SK-N-SH (cell line): ENCODE data around the gene HECW1. TPM values are rescaled to one million over a fixed set of nuclear protein-coding genes. Genes with fewer than 3 reads are reported as not detected.

Source experiments
- CTCF ChIA-PET: fragments of 300-600, 350-600 bp; formaldehyde crosslinking; extraction: SDS; loops from one replicate; lab custom pipeline; 2021; lab: Yijun Ruan, JAX
- POLR2A ChIA-PET: fragments of 350-600 bp; sonication (Branson Sonifier 250); formaldehyde crosslinking; extraction: SDS; loops from one replicate; lab custom pipeline; 2020; ENCODE audit warnings: antibody characterized with exemption, inconsistent platforms; lab: Yijun Ruan, JAX
- DNase-seq: peaks from one replicate; pipeline ENCODE4 v3.0.0; 2012
- H2AFZ ChIP-seq: fragments of 200-600 bp; sonication (generic); 2 replicates; pipeline ENCODE4 v1.8.1; 2016; ENCODE audit warnings: antibody characterized with exemption, mild to moderate bottlenecking, low read depth
- H3F3A ChIP-seq: fragments of 200-600 bp; sonication (generic); replicated peaks from 2 replicates; pipeline ENCODE3; 2016; ENCODE audit warnings: antibody characterized with exemption, mild to moderate bottlenecking; ENCODE audit not compliant: insufficient read depth
- H3K27ac ChIP-seq, 2 experiments: fragments of 200-500 bp in 1 of 2; fragments of 200-600 bp in 1 of 2; sonication (Bioruptor generic) in 1 of 2; sonication (generic), shearing (Covaris generic) in 1 of 2; 2 replicates each; pipeline versions ENCODE4 v1.5.1 to v1.6.1; 2014 to 2016; ENCODE audit warnings: low read depth in 2 of 2, inconsistent platforms in 1 of 2, low read length in 1 of 2, mild to moderate bottlenecking in 1 of 2, mixed read lengths in 1 of 2
- H3K27me3 ChIP-seq: fragments of 200-600 bp; sonication (generic), shearing (Covaris generic); 2 replicates; pipeline ENCODE4 v1.6.1; 2016; ENCODE audit warnings: mixed run types; ENCODE audit not compliant: insufficient read depth
- H3K36me3 ChIP-seq, 2 experiments: fragments of 200-500 bp in 1 of 2; fragments of 200-600 bp in 1 of 2; sonication (Bioruptor generic) in 1 of 2; sonication (generic) in 1 of 2; replicated peaks in 1 of 2; 2 replicates each; pipeline versions ENCODE3 to v1.5.1; 2014 to 2016; ENCODE audit warnings: low read length in 1 of 2, mild to moderate bottlenecking in 1 of 2; ENCODE audit not compliant: insufficient read depth in 2 of 2, control insufficient read depth in 1 of 2
- H3K4me1 ChIP-seq, 2 experiments: fragments of 200-500 bp in 1 of 2; fragments of 200-600 bp in 1 of 2; sonication (Bioruptor generic) in 1 of 2; sonication (generic), shearing (Covaris generic) in 1 of 2; 2 replicates each; pipeline versions ENCODE4 v1.5.1 to v1.6.1; 2014 to 2016; ENCODE audit warnings: low read depth in 1 of 2, low read length in 1 of 2, mixed run types in 1 of 2; ENCODE audit not compliant: insufficient read depth in 2 of 2, control insufficient read depth in 1 of 2
- H3K4me2 ChIP-seq: fragments of 200-600 bp; sonication (generic), shearing (Covaris generic); 2 replicates; pipeline ENCODE4 v1.6.1; 2017; ENCODE audit warnings: mixed run types
- H3K4me3 ChIP-seq, 2 experiments: fragments of 200-500 bp in 1 of 2; fragments of 200-600 bp in 1 of 2; sonication (Bioruptor generic) in 1 of 2; sonication (generic), shearing (Covaris generic) in 1 of 2; 2 replicates each; pipeline versions ENCODE4 v1.5.1 to v1.8.1; 2014 to 2016; ENCODE audit warnings: low read depth in 2 of 2, inconsistent platforms in 1 of 2, low read length in 1 of 2, mild to moderate bottlenecking in 1 of 2, mixed read lengths in 1 of 2, moderate library complexity in 1 of 2
- H3K79me2 ChIP-seq: fragments of 200-600 bp; sonication (generic); 2 replicates; pipeline ENCODE4 v1.8.1; 2017; ENCODE audit warnings: mild to moderate bottlenecking; ENCODE audit not compliant: insufficient read depth
- H3K9ac ChIP-seq: fragments of 200-600 bp; sonication (generic); 2 replicates; pipeline ENCODE4 v1.6.1; 2017; ENCODE audit warnings: mixed run types
- H3K9me2 ChIP-seq: fragments of 200-600 bp; sonication (generic); 2 replicates; pipeline ENCODE4 v1.6.1; 2017; ENCODE audit warnings: mixed run types
- H3K9me3 ChIP-seq: fragments of 200-600 bp; sonication (generic); 2 replicates; pipeline ENCODE4 v1.6.1; 2017; ENCODE audit warnings: mixed run types, mild to moderate bottlenecking, moderate library complexity
- H4K20me1 ChIP-seq: fragments of 200-600 bp; sonication (generic); 2 replicates; pipeline ENCODE4 v1.6.1; 2017; ENCODE audit warnings: mild to moderate bottlenecking, mixed run types; ENCODE audit not compliant: insufficient read depth
- CTCF ChIP-seq: fragments of 200-600 bp; sonication (generic); IDR thresholded peaks from 2 replicates; pipeline ENCODE4 v1.6.1; 2017; ENCODE audit warnings: antibody characterized with exemption, mild to moderate bottlenecking, moderate library complexity
- ELF1 ChIP-seq: IDR thresholded peaks from 2 replicates; pipeline ENCODE4 v1.4.0; 2012
- EP300 ChIP-seq, 2 experiments: IDR thresholded peaks; 2 replicates each; pipeline versions ENCODE4 v1.4.0 to v1.6.1; 2012; ENCODE audit warnings: borderline replicate concordance in 1 of 2, low read depth in 1 of 2, low read length in 1 of 2
- FOXJ3 ChIP-seq: sonication (generic); formaldehyde crosslinking; IDR thresholded peaks from 2 replicates; pipeline ENCODE4 v1.5.1; 2020; ENCODE audit warnings: mild to moderate bottlenecking, missing genetic modification reagents
- FOXM1 ChIP-seq: IDR thresholded peaks from 2 replicates; pipeline ENCODE4 v1.4.0; 2012; ENCODE audit warnings: low read depth, mild to moderate bottlenecking
- GABPA ChIP-seq: IDR thresholded peaks from 2 replicates; pipeline ENCODE4 v1.4.0; 2012; ENCODE audit warnings: low read depth, mild to moderate bottlenecking
- MAX ChIP-seq: IDR thresholded peaks from 2 replicates; pipeline ENCODE4 v1.4.0; 2012; ENCODE audit warnings: low read depth
- NFIC ChIP-seq: IDR thresholded peaks from 2 replicates; pipeline ENCODE4 v1.4.0; 2012; ENCODE audit warnings: borderline replicate concordance
- NRF1 ChIP-seq: IDR thresholded peaks from 2 replicates; pipeline ENCODE4 v1.6.1; 2012; ENCODE audit warnings: low read depth, mild to moderate bottlenecking, low read length
- PBX3 ChIP-seq: IDR thresholded peaks from 2 replicates; pipeline ENCODE4; 2012
- RCOR1 ChIP-seq: fragments of 150-350 bp; IDR thresholded peaks from 2 replicates; pipeline ENCODE4 v1.6.1; 2017; ENCODE audit warnings: antibody characterized with exemption, low read length
- RFX5 ChIP-seq: IDR thresholded peaks from 2 replicates; pipeline ENCODE4 v1.6.1; 2012; ENCODE audit warnings: mild to moderate bottlenecking, improper control_type of control experiment, low read length
- RXRA ChIP-seq: IDR thresholded peaks from 2 replicates; pipeline ENCODE4 v1.4.0; 2012; ENCODE audit warnings: low read depth, mild to moderate bottlenecking, borderline replicate concordance
- SIN3A ChIP-seq: IDR thresholded peaks from 2 replicates; pipeline ENCODE4 v1.6.1; 2012; ENCODE audit warnings: low read depth, mild to moderate bottlenecking, low read length, moderate library complexity, borderline replicate concordance
- SMC3 ChIP-seq: IDR thresholded peaks from 2 replicates; pipeline ENCODE4 v1.6.1; 2012; ENCODE audit warnings: low read depth, low read length, improper control_type of control experiment
- TEAD4 ChIP-seq: IDR thresholded peaks from 2 replicates; pipeline ENCODE4 v1.4.0; 2012; ENCODE audit warnings: mild to moderate bottlenecking, borderline replicate concordance; ENCODE audit not compliant: insufficient read depth
- USF1 ChIP-seq: IDR thresholded peaks from 2 replicates; pipeline ENCODE4 v1.4.0; 2012; ENCODE audit warnings: low read depth, borderline replicate concordance
- ZBTB33 ChIP-seq: IDR thresholded peaks from 2 replicates; pipeline ENCODE4 v1.4.0; 2012; ENCODE audit warnings: low read depth, borderline replicate concordance
- WGBS: methylation state at CpG from one replicate; pipeline ENCODE4 v1.1.6; 2017; ENCODE audit warnings: low lambda C conversion rate; 5-methylcytosine and 5-hydroxymethylcytosine counted together
- polyA plus RNA-seq, 3 experiments: library from polyadenylated mRNA; depleted of rRNA; stranded (reverse); fragments of >200 nt; gene quantifications; 2 replicates each; pipeline ENCODE4 v1.2.3, GENCODE V29; 2012

Gene HECW1
- polyA plus RNA-seq, 1 of the 3 experiments (the other 2 are of a cell fraction) = not detected

GRCh38 chr7:43142703-43143102, 30.3 kb downstream of the HECW1 start:
- Histone ChIP-seq H3K9me3 (no peaks in the 10 kb centered on the region), H2AFZ (no peak overlapping the region), H3K27ac (no peak overlapping the region), H3K4me3 (no peak overlapping the region), H3K4me1 (no peaks in the 10 kb centered on the region), H3K36me3 (no peaks in the 10 kb centered on the region), H3K79me2 (no peaks in the 10 kb centered on the region), H4K20me1 (no peaks in the 10 kb centered on the region), H3F3A (peaks cover 3% of the 10 kb centered on the region), H3K9me2 (no peaks in the 10 kb centered on the region), H3K27me3 (peaks cover 22% of the 10 kb centered on the region; the same call in 1 of the 2 replicates), H3K4me2 (no peak overlapping the region), H3K9ac (no peak overlapping the region)
- POLR2A ChIA-PET = no interaction called here
- 34% methylated on average over 5 of the region's 5 CpGs for WGBS
- CTCF ChIA-PET = no interaction called here
- no peak for DNase-seq
- TF ChIP-seq SMC3 (no peak), RFX5 (no peak), EP300 (IDR thresholded peaks at IDR 0.05; ENCODE audit: borderline replicate concordance in 1 of 2, low read depth in 1 of 2, low read length in 1 of 2) (no peak), FOXJ3 (CRISPR knock-in tag) (no peak)

GRCh38 chr7:43143918-43144589, 31.6 kb downstream of the HECW1 start:
- ChIA-PET CTCF (no interaction called here), POLR2A (no interaction called here)
- H4K20me1 ChIP-seq = no peaks in the 10 kb centered on the region
- no peak overlapping the region for H3K4me3 ChIP-seq
- no peaks in the 10 kb centered on the region for H3K36me3 ChIP-seq
- no peak overlapping the region for H3K9ac ChIP-seq
- H3K9me3 ChIP-seq = no peaks in the 10 kb centered on the region
- H3K27ac ChIP-seq = no peak overlapping the region
- H3K27me3 ChIP-seq = peaks cover 22% of the 10 kb centered on the region; the same call in 1 of the 2 replicates
- H3K4me1 ChIP-seq = no peaks in the 10 kb centered on the region
- 25% methylated on average over 5 of the region's 5 CpGs for WGBS
- H3K4me2 ChIP-seq = no peak overlapping the region
- no peak for TF ChIP-seq NFIC
- TF ChIP-seq FOXM1 = no peak
- TF ChIP-seq ZBTB33 = no peak
- TF ChIP-seq MAX = no peak
- no peak for TF ChIP-seq ELF1
- TF ChIP-seq RXRA = no peak
- no peak for TF ChIP-seq TEAD4
- TF ChIP-seq CTCF = no peak
- no peak for TF ChIP-seq NRF1
- TF ChIP-seq USF1 = no peak
- no peak for TF ChIP-seq SIN3A
- TF ChIP-seq PBX3 = no peak
- no peak for TF ChIP-seq RCOR1
- no peak for TF ChIP-seq EP300 (IDR thresholded peaks at IDR 0.05; ENCODE audit: borderline replicate concordance in 1 of 2, low read depth in 1 of 2, low read length in 1 of 2)
- no peak for TF ChIP-seq GABPA
- H3F3A ChIP-seq = no peaks in the 10 kb centered on the region
- H3K79me2 ChIP-seq = no peaks in the 10 kb centered on the region
- no peak overlapping the region for H2AFZ ChIP-seq
- DNase-seq = no peak
- no peaks in the 10 kb centered on the region for H3K9me2 ChIP-seq
